Jurkat, Clone E6-1 (cell line): Measurements from ENCODE around the gene SEMA6A.

Experiments
- DNase-seq: peaks from one replicate; pipeline ENCODE4 v3.0.0-alpha.2; 2011; ENCODE audit warnings: low read depth, low spot score
- H3K4me3 ChIP-seq: 2 replicates; pipeline ENCODE4 v1.5.1; 2011; ENCODE audit warnings: mild to moderate bottlenecking, low read length, control low read depth, moderate library complexity

The SEMA6A gene

DNA sequence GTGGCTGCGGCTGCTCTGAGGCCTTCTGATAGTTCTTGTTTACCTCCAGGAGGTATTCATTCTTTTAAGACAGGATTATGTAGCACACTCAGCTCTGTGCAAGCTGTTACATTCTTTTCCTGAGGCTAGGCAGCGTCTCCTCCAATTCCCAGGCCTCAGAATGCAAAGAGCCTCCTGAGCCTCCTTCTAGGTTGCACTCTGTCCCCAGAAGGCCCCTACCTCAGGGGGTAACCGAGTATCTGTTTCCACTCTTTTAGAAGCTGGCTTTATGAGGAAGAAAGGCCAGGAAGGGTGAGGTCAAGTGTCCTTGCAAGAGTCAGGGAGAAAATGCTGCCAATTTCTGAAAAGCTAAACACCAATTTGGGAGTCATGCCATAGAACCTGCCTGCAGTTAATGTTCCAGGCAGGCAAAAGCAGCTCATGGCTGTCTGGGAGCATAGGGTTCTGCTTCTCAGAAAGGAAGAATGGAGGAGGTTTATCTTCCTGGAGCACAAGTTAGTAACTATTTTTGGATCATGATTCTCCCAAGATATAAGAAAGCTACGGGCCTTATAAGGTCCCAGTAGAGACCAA lies 178.9 kb downstream of the SEMA6A start:
- DNase-seq, result no peak

DNA sequence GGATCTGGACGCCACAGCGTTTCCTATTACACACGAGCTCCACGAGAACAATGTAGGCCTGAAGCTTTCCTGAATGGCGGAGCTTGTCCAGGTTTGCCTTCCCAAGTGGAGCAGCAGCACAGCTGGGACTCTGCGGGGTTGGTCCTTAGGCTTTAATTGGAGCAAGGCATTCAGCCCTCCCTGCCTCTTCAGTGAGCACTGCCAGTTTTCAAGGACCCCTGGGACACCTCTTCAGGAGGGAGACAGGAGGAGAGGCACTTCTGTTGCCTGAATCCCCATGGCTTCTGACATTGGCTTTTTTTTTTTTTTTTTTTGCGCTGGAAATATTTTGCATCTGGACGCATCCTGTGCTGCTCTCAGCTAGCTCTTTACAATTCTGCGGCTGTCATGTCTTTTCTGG lies 179.4 kb downstream of the SEMA6A start:
- DNase-seq, result no peak
- H3K4me3 ChIP-seq, result no peak overlapping the region

More for the DNA sequence above, 178.9 kb downstream of the SEMA6A start:
- no peak overlapping the region for H3K4me3 ChIP-seq

DNA sequence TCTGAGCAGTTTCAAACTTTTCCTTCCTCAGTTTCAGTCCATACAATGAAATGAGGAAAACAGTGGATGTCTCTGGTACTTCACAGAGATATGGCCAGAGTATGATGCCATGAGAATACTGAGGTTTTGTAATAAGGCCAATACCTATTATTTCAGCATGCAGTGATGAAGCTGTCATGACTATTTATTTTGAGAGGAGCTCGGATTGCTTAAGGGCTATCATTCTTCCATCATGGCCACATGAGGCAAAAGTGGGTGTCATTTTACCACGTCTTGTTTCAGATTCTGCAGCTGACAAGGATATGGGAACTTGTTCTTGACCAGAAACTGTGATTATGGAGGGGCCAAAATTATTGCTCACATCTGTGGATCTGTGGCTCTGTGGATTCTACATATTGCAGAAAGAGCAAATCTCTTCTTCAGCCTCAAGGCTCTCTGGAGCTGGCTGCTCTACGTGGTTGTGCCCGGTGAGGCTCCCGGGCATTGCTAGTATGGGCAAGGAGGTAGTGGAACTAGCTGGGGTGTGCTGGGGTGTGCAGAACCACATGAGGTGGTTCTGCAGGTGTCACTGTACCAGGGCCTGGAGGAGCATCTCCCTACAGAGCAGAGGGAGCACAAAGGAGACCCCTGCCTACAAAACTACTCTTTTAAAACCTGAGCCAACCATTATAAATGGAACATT lies 180.3 kb downstream of the SEMA6A start:
- no peak for DNase-seq
- H3K4me3 ChIP-seq, result no peak overlapping the region
